ENCODE results near the gene TNK2.

- TF ChIP-seq CTCF (IDR thresholded peaks at IDR 0.05), result no peak
- TF ChIP-seq POLR2A (IDR thresholded peaks at IDR 0.05), result no peak
These were observed 53.6 kb downstream of the TNK2 start for GRCh38 chr3:195854628-195855294.

All from thyroid gland (tissue), 4 donors.